ENCODE data around the gene CHCHD3.

CHCHD3 gene

GRCh38 chr7:132773527-132773956, 308.3 kb downstream of the CHCHD3 start:
- no peak for DNase-seq (ENCODE audit: low read depth in 2 of 2)

- no peak for DNase-seq (ENCODE audit: low read depth in 2 of 2)
These were observed 310.6 kb downstream of the CHCHD3 start for GRCh38 chr7:132771301-132771730.

- DNase-seq (ENCODE audit: low read depth in 2 of 2): no peak
These were observed 311.8 kb downstream of the CHCHD3 start for GRCh38 chr7:132770055-132770454.

- no peak for DNase-seq (ENCODE audit: low read depth in 2 of 2)
These were observed 312.6 kb downstream of the CHCHD3 start for GRCh38 chr7:132769280-132769679.

GRCh38 chr7:132768099-132768498, 313.8 kb downstream of the CHCHD3 start:
- no peak for DNase-seq (ENCODE audit: low read depth in 2 of 2)

- no peak for DNase-seq (ENCODE audit: low read depth in 2 of 2)
These were observed 314.5 kb downstream of the CHCHD3 start for GRCh38 chr7:132767378-132767777.

- no peak for DNase-seq (ENCODE audit: low read depth in 2 of 2)
These were observed 315.2 kb downstream of the CHCHD3 start for GRCh38 chr7:132766660-132767059.

- DNase-seq (ENCODE audit: low read depth in 2 of 2): no peak
These were observed 316.0 kb downstream of the CHCHD3 start for GRCh38 chr7:132765861-132766260.

GRCh38 chr7:132764762-132765161, 317.1 kb downstream of the CHCHD3 start:
- no peak for DNase-seq (ENCODE audit: low read depth in 2 of 2)

GRCh38 chr7:132760866-132761265, 321.0 kb downstream of the CHCHD3 start:
- DNase-seq (ENCODE audit: low read depth in 2 of 2): no peak

- DNase-seq (ENCODE audit: low read depth in 2 of 2): no peak
These were observed 321.7 kb downstream of the CHCHD3 start for GRCh38 chr7:132760244-132760623.

GRCh38 chr7:132759482-132760243, 322.2 kb downstream of the CHCHD3 start:
- no peak for DNase-seq (ENCODE audit: low read depth in 2 of 2)

- DNase-seq (ENCODE audit: low read depth in 2 of 2): no peak
These were observed 322.9 kb downstream of the CHCHD3 start for GRCh38 chr7:132758986-132759385.

GRCh38 chr7:132757783-132758182, 324.1 kb downstream of the CHCHD3 start:
- no peak for DNase-seq (ENCODE audit: low read depth in 2 of 2)

GRCh38 chr7:132756484-132756990, 325.4 kb downstream of the CHCHD3 start:
- no peak for DNase-seq (ENCODE audit: low read depth in 2 of 2)

- no peak for DNase-seq (ENCODE audit: low read depth in 2 of 2)
These were observed 326.1 kb downstream of the CHCHD3 start for GRCh38 chr7:132755538-132756483.

- no peak for DNase-seq (ENCODE audit: low read depth in 2 of 2)
These were observed 329.5 kb downstream of the CHCHD3 start for GRCh38 chr7:132752431-132752830.

- no peak for DNase-seq (ENCODE audit: low read depth in 2 of 2)
These were observed 330.6 kb downstream of the CHCHD3 start for GRCh38 chr7:132751244-132751647.

- DNase-seq (ENCODE audit: low read depth in 2 of 2): no peak
These were observed 331.2 kb downstream of the CHCHD3 start for GRCh38 chr7:132750530-132751217.

GRCh38 chr7:132750096-132750495, 331.8 kb downstream of the CHCHD3 start:
- DNase-seq (ENCODE audit: low read depth in 2 of 2): no peak

GRCh38 chr7:132745510-132745909, 336.4 kb downstream of the CHCHD3 start:
- no peak for DNase-seq (ENCODE audit: low read depth in 2 of 2)

- DNase-seq (ENCODE audit: low read depth in 2 of 2): no peak
These were observed 337.9 kb downstream of the CHCHD3 start for GRCh38 chr7:132743974-132744373.
